HG03565 (cell line): Measurements from ENCODE around the gene MYH3.

Source experiments
- ATAC-seq: cut with Tn5 transposase; IDR thresholded peaks from one replicate; pipeline ENCODE4 v1.9.1; 2021; ENCODE audit warnings: mild to moderate bottlenecking, moderate library complexity; ENCODE audit not compliant: unreplicated experiment

Gene MYH3

GRCh38 chr17:10649602-10650001, 7.5 kb downstream of the MYH3 start:
- no peak for ATAC-seq

GRCh38 chr17:10648956-10649355, 8.2 kb downstream of the MYH3 start:
- ATAC-seq = no peak

- no peak for ATAC-seq
Observed at GRCh38 chr17:10648381-10648780, 8.7 kb downstream of the MYH3 start.

GRCh38 chr17:10646392-10646990, 10.6 kb downstream of the MYH3 start:
- ATAC-seq = no peak

GRCh38 chr17:10640475-10640874, 16.6 kb downstream of the MYH3 start:
- no peak for ATAC-seq

GRCh38 chr17:10638151-10638550, 19.0 kb downstream of the MYH3 start:
- ATAC-seq = no peak

GRCh38 chr17:10635290-10635689, 21.8 kb downstream of the MYH3 start:
- ATAC-seq = no peak

GRCh38 chr17:10633738-10634379, 23.2 kb downstream of the MYH3 start:
- peak; percentile 92 for ATAC-seq

- no peak for ATAC-seq
Observed at GRCh38 chr17:10631701-10632100, 25.4 kb downstream of the MYH3 start.

GRCh38 chr17:10631048-10631700, 25.9 kb downstream of the MYH3 start:
- ATAC-seq = no peak

- no peak for ATAC-seq
Observed at GRCh38 chr17:10629706-10630105, 27.4 kb downstream of the MYH3 start.

GRCh38 chr17:10628756-10629155, 28.4 kb downstream of the MYH3 start:
- ATAC-seq = no peak

- no peak for ATAC-seq
Observed at GRCh38 chr17:10626390-10626789, 30.7 kb downstream of the MYH3 start.

GRCh38 chr17:10624969-10625368, 32.1 kb downstream of the MYH3 start:
- ATAC-seq = no peak

GRCh38 chr17:10623737-10624338, 33.3 kb downstream of the MYH3 start:
- no peak for ATAC-seq

- peak; percentile 49 for ATAC-seq
Observed at GRCh38 chr17:10622617-10623485, 34.3 kb downstream of the MYH3 start.

GRCh38 chr17:10621397-10621796, 35.7 kb downstream of the MYH3 start:
- ATAC-seq = no peak

GRCh38 chr17:10620823-10621222, 36.3 kb downstream of the MYH3 start:
- no peak for ATAC-seq

GRCh38 chr17:10618202-10618635, 38.9 kb downstream of the MYH3 start:
- ATAC-seq = peak; percentile 59

- no peak for ATAC-seq
Observed at GRCh38 chr17:10617120-10617505, 40.0 kb downstream of the MYH3 start.
